ENCODE measurements around the gene AURKAIP1. TPM values are rescaled to one million over a fixed set of nuclear protein-coding genes. Genes with fewer than 3 reads are reported as not detected.

Gene AURKAIP1
- total and polyA plus RNA-seq, 9 of the 15 experiments (the other 6 are each of a cell fraction or from before 2014, with no cell fraction given), result 7.8 to 478 (median 92.0) TPM

DNA sequence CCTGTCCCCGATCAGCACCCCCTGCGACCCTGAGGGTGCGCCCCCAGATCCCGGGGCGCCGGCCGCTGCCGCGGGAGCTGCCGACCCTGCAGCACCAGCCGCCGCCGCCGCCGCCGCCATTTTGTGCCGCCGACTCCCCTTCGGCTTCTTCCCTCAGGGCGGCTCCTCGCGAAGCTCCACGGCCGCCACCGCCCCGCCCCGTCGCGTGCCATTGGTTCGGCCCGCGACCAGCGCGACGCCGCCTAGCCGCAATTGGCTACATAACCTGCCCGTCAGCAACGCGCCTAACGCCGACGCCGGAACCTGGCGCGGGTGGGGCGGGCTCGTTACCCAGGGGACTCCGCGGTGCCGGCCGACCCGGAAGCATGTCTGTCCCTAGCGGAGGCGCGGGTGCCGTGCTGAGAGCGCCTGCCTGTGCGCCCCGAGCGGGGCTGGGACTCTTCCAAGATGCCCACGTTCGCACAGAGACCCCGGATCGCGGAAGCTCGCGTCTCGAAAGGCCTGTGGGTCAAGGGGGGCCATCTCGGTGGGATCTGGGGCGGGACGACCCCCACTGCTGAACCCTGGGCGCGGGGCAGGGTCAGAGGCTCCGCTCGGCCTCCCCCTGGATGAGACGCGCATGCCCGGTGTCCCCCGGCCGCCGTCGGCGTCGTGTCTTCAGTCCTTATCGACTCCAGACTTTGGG is 24.3 kb upstream of the AURKAIP1 start, which contains the start of gene CCNL2 (continued):
- peak; percentile 81 for TF ChIP-seq ZFX (CRISPR knock-in tag; IDR thresholded peaks at IDR 0.05)
- TF ChIP-seq, protein P1, sequence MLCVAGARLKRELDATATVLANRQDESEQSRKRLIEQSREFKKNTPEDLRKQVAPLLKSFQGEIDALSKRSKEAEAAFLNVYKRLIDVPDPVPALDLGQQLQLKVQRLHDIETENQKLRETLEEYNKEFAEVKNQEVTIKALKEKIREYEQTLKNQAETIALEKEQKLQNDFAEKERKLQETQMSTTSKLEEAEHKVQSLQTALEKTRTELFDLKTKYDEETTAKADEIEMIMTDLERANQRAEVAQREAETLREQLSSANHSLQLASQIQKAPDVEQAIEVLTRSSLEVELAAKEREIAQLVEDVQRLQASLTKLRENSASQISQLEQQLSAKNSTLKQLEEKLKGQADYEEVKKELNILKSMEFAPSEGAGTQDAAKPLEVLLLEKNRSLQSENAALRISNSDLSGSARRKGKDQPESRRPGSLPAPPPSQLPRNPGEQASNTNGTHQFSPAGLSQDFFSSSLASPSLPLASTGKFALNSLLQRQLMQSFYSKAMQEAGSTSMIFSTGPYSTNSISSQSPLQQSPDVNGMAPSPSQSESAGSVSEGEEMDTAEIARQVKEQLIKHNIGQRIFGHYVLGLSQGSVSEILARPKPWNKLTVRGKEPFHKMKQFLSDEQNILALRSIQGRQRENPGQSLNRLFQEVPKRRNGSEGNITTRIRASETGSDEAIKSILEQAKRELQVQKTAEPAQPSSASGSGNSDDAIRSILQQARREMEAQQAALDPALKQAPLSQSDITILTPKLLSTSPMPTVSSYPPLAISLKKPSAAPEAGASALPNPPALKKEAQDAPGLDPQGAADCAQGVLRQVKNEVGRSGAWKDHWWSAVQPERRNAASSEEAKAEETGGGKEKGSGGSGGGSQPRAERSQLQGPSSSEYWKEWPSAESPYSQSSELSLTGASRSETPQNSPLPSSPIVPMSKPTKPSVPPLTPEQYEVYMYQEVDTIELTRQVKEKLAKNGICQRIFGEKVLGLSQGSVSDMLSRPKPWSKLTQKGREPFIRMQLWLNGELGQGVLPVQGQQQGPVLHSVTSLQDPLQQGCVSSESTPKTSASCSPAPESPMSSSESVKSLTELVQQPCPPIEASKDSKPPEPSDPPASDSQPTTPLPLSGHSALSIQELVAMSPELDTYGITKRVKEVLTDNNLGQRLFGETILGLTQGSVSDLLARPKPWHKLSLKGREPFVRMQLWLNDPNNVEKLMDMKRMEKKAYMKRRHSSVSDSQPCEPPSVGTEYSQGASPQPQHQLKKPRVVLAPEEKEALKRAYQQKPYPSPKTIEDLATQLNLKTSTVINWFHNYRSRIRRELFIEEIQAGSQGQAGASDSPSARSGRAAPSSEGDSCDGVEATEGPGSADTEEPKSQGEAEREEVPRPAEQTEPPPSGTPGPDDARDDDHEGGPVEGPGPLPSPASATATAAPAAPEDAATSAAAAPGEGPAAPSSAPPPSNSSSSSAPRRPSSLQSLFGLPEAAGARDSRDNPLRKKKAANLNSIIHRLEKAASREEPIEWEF (CRISPR knock-in tag; IDR thresholded peaks at IDR 0.05), result no peak
- TF ChIP-seq SP2 (IDR thresholded peaks at IDR 0.05; ENCODE audit: extremely low read depth, low read depth, low read length, poor library complexity, severe bottlenecking), result peak; percentile 95
- TF ChIP-seq POLR2AphosphoS2 (IDR thresholded peaks at IDR 0.05; ENCODE audit: low read length), result 0 out of 2 replicates have a peak, but pooled peaks have one; percentile 22
- peak in 1 of 2 experiments; percentile 72; a peak in 1 of 4 replicates for TF ChIP-seq SRF (CRISPR knock-in tag; IDR thresholded peaks at IDR 0.05)
- no peak for TF ChIP-seq SMAD1 (IDR thresholded peaks at IDR 0.05; ENCODE audit: low read depth, low read length, partially characterized antibody)
- TF ChIP-seq TAF15 (IDR thresholded peaks at IDR 0.05; ENCODE audit: low read depth, low read length), result 0 out of 2 replicates have a peak, but pooled peaks have one; percentile 22
- TF ChIP-seq ZNF143 (CRISPR knock-in tag; IDR thresholded peaks at IDR 0.05), result peak; percentile 75
- TF ChIP-seq MAFG (tag; conservative IDR thresholded peaks at IDR 0.05), result no peak
- TF ChIP-seq ZNF445 (CRISPR knock-in tag; IDR thresholded peaks at IDR 0.05; ENCODE audit: low read depth), result no peak
- TF ChIP-seq ZNF695 (CRISPR knock-in tag; IDR thresholded peaks at IDR 0.05), result 0 out of 2 replicates have a peak, but pooled peaks have one; percentile 84
- TF ChIP-seq THAP12 (CRISPR knock-in tag; IDR thresholded peaks at IDR 0.05), result peak; percentile 73
- TF ChIP-seq RREB1 (CRISPR knock-in tag; IDR thresholded peaks at IDR 0.05), result peak; percentile 51; the same call in 1 of the 2 replicates

Measured in K562 (cell line).